ENCODE results near the gene RNASE13. TPM values are rescaled to one million over a fixed set of nuclear protein-coding genes. Genes with fewer than 3 reads are reported as not detected.
A peak's percentile ranks its signal among the peaks of the same experiment; 100 is the strongest.

The RNASE13 gene
- total and polyA plus RNA-seq, 2 experiments from 2014 or later: not detected

DNA sequence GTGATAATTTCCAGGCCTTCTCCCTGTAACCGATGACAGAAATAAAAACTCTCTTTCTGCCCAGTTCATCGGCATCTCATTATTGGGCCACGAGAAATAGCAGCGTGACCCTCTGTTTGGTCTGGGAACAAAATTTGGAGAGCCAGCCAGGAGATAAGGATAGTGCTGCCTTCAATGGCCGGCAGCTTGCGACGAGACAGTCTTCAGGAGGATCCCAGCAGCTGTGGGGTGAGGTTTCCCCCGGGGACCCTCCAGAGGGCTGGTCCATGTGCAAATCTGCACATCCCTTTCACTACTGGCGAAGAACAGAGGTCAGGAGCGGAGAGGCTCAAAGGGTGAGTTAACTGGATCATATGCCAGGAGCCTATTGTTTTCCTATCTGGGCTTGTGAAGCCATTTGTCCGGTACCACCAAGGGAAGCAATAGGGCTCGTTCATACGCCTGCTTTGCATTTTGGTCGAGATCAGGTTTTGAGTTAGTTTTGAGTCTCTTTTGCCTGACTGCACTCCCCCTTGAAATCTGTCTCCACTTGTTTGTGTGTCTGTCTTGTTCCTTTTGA lies 30.7 kb downstream of the RNASE13 start:
- no peaks in the 10 kb centered on the region for H3K27me3 ChIP-seq (replicated peaks; ENCODE audit: insufficient read depth)
- no peak overlapping the region for H3K27ac ChIP-seq
- no peaks in the 10 kb centered on the region for H3K36me3 ChIP-seq (ENCODE audit: low read depth)
- H2AFZ ChIP-seq: no peak overlapping the region
- H3K4me2 ChIP-seq (ENCODE audit: unreplicated experiment): no peak overlapping the region
- no peak for DNase-seq
- no peaks in the 10 kb centered on the region for H4K20me1 ChIP-seq (ENCODE audit: insufficient read depth)
- H3F3A ChIP-seq (ENCODE audit: insufficient read depth): peaks cover 6% of the 10 kb centered on the region
- H3K9ac ChIP-seq: no peak overlapping the region
- H3K4me3 ChIP-seq: no peak overlapping the region
- TF ChIP-seq EZH2phosphoT487 (IDR thresholded peaks at IDR 0.05; ENCODE audit: insufficient read depth, low read depth) (no peak), EZH2 (IDR thresholded peaks at IDR 0.05; ENCODE audit: insufficient read depth, poor library complexity, severe bottlenecking) (no peak)
- no peaks in the 10 kb centered on the region for H3K9me3 ChIP-seq (ENCODE audit: low read depth)
- WGBS, 2 experiments (ENCODE audit: low coverage in 1 of 2, low lambda C conversion rate in 2 of 2, missing lambda C conversion rate in 2 of 2): 84 to 89% methylated on average over 14 of the region's 14 CpGs
- peaks cover 5% of the 10 kb centered on the region for H3K4me1 ChIP-seq (ENCODE audit: insufficient read depth)
- no peaks in the 10 kb centered on the region for H3K79me2 ChIP-seq (ENCODE audit: insufficient read depth)
- H3K9me2 ChIP-seq (ENCODE audit: insufficient read depth): no peaks in the 10 kb centered on the region
- in situ Hi-C loops (cut with MboI): no loop called here

DNA sequence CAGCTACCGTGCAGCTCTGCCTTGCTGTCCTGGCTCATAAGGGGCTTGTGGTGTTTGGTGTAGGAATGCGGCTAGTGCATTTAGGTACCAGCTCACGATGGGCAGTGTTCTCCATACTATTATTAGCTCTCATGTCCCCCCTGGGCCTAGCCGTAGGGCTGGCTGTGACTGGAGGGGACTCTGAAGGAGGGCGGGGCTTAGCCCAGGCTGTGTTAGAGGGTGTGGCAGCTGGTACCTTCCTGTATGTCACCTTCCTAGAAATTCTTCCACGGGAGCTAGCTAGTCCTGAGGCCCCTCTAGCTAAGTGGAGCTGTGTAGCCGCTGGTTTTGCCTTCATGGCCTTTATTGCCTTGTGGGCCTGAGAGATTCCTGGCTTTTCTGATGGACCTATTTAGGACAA lies 33.4 kb downstream of the RNASE13 start:
- Histone ChIP-seq H2AFZ (no peak overlapping the region), H3K9me2 (ENCODE audit: insufficient read depth) (no peaks in the 10 kb centered on the region), H3K4me2 (ENCODE audit: unreplicated experiment) (no peak overlapping the region), H3K9ac (no peak overlapping the region), H3K9me3 (ENCODE audit: low read depth) (no peaks in the 10 kb centered on the region), H3F3A (ENCODE audit: insufficient read depth) (peaks cover 23% of the 10 kb centered on the region), H3K4me3 (no peak overlapping the region), H3K27ac (no peak overlapping the region), H3K36me3 (ENCODE audit: low read depth) (0 out of 2 replicates have a peak, but pooled peaks cover 3% of the 10 kb centered on the region), H3K79me2 (ENCODE audit: insufficient read depth) (no peaks in the 10 kb centered on the region), H3K4me1 (ENCODE audit: insufficient read depth) (peaks cover 11% of the 10 kb centered on the region), H3K27me3 (replicated peaks; ENCODE audit: insufficient read depth) (no peaks in the 10 kb centered on the region), H4K20me1 (ENCODE audit: insufficient read depth) (no peaks in the 10 kb centered on the region)
- no peak for DNase-seq
- 65 to 67% methylated on average over 7 of the region's 7 CpGs for WGBS, 2 experiments (ENCODE audit: low coverage in 1 of 2, low lambda C conversion rate in 2 of 2, missing lambda C conversion rate in 2 of 2)
- no peak for TF ChIP-seq EZH2phosphoT487 (IDR thresholded peaks at IDR 0.05; ENCODE audit: insufficient read depth, low read depth)
- in situ Hi-C loops (cut with MboI): no loop called here

DNA sequence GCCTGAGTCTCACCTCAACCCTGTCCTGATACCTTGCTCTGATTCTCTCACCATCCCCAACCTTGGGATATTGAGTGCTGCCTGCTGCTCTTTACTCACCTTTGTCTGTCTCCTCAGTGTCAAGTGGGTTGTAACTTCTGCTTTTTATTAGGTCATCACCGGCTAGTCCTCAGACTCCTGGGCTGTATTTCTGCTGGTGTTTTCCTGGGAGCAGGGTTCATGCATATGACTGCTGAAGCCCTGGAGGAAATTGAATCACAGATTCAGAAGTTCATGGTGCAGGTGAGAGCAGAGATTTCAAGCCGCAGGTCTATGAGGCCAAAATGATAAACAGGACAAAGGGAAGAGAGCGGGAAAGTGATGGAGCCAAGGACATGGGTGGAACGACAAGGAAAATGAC lies 35.0 kb downstream of the RNASE13 start:
- Histone ChIP-seq H3K36me3 (ENCODE audit: low read depth) (peaks cover 18% of the 10 kb centered on the region), H2AFZ (peak overlapping the region; percentile 59; the same call in 1 of the 2 replicates), H3K4me2 (ENCODE audit: unreplicated experiment) (no peak overlapping the region), H3F3A (ENCODE audit: insufficient read depth) (peaks cover 23% of the 10 kb centered on the region), H3K79me2 (ENCODE audit: insufficient read depth) (no peaks in the 10 kb centered on the region), H3K27ac (no peak overlapping the region), H3K4me3 (no peak overlapping the region), H3K9ac (no peak overlapping the region), H3K27me3 (replicated peaks; ENCODE audit: insufficient read depth) (no peaks in the 10 kb centered on the region), H4K20me1 (ENCODE audit: insufficient read depth) (no peaks in the 10 kb centered on the region), H3K9me2 (ENCODE audit: insufficient read depth) (no peaks in the 10 kb centered on the region), H3K4me1 (ENCODE audit: insufficient read depth) (peaks cover 11% of the 10 kb centered on the region), H3K9me3 (ENCODE audit: low read depth) (no peaks in the 10 kb centered on the region)
- in situ Hi-C loops (cut with MboI): no loop called here
- 72 to 80% methylated on average over 4 of the region's 4 CpGs for WGBS, 2 experiments (ENCODE audit: low coverage in 1 of 2, low lambda C conversion rate in 2 of 2, missing lambda C conversion rate in 2 of 2)
- TF ChIP-seq EZH2 (IDR thresholded peaks at IDR 0.05; ENCODE audit: insufficient read depth, poor library complexity, severe bottlenecking) (no peak), EZH2phosphoT487 (IDR thresholded peaks at IDR 0.05; ENCODE audit: insufficient read depth, low read depth) (no peak)
- no peak for DNase-seq

DNA sequence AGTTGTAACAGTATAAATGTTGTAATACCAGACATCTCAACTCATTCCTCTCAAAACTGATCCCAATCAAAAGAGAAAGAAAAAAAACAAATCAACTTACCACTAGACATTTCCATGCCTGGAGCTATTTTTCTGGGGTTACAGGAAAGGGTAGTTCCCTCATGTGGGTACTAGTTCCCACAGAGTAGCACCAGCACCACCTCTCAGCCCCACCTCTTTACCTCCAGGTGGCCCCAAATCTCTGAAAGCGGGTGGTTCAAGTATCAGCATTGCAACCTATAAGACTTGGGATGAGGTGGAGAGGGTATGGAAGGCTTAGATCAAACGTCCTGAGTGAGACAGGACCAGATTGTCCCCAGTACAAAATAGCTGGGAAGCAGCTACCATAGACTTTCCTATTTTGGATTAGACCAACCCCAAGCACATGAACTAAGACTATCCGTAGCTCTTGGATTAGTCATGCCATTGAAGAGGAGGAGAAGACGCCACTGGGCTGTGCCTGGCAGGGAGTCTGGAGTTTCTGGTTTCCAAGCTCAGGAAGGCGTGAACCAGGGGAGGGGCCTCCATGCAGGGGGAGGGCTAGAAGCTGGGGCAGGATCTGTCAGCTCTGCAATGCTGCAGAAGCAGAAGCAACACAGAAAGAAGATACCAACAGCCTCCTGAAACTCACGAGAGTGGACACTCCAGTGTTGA lies 35.8 kb downstream of the RNASE13 start, which contains the start of gene SLC39A2:
TSS of gene SLC39A2 (plus strand) at position 620 of the 693 bp plus-strand sequence. CDS start 154 bp downstream, outside the sequence.
- Histone ChIP-seq H3K27ac (peak within 1 kb of the TSS; percentile 54), H3K4me3 (no peak within 1 kb of the TSS), H3F3A (ENCODE audit: insufficient read depth) (peaks cover 23% of the 10 kb centered on the region), H3K9me2 (ENCODE audit: insufficient read depth) (no peaks in the 10 kb centered on the region), H3K4me2 (ENCODE audit: unreplicated experiment) (peak within 1 kb of the TSS; percentile 51), H3K36me3 (ENCODE audit: low read depth) (peaks cover 23% of the 10 kb centered on the region), H3K9ac (no peak within 1 kb of the TSS), H3K27me3 (replicated peaks; ENCODE audit: insufficient read depth) (no peaks in the 10 kb centered on the region), H3K9me3 (ENCODE audit: low read depth) (no peaks in the 10 kb centered on the region), H3K79me2 (ENCODE audit: insufficient read depth) (no peaks in the 10 kb centered on the region), H4K20me1 (ENCODE audit: insufficient read depth) (no peaks in the 10 kb centered on the region), H2AFZ (peak within 1 kb of the TSS; percentile 59), H3K4me1 (ENCODE audit: insufficient read depth) (peaks cover 11% of the 10 kb centered on the region)
- in situ Hi-C loops (cut with MboI): no loop called here
- DNase-seq: peak; percentile 91
- 26 to 27% methylated on average over 6 of the region's 6 CpGs for WGBS, 2 experiments (ENCODE audit: low coverage in 1 of 2, low lambda C conversion rate in 2 of 2, missing lambda C conversion rate in 2 of 2)
- no peak for TF ChIP-seq EZH2 (IDR thresholded peaks at IDR 0.05; ENCODE audit: insufficient read depth, poor library complexity, severe bottlenecking)
- no peak for TF ChIP-seq EZH2phosphoT487 (IDR thresholded peaks at IDR 0.05; ENCODE audit: insufficient read depth, low read depth)

Measured in GM23248 (cell line).